Pancreas (tissue), 10 donors: ENCODE results near the gene MED15. TPM values are rescaled to one million over a fixed set of nuclear protein-coding genes. Genes with fewer than 3 reads are reported as not detected.

Source experiments
- ATAC-seq, 4 donors: fragments of 200-7000 bp; cut with Tn5 transposase; one replicate each; pipeline versions ENCODE4 v1.8.0 to v1.9.1; 2020; ENCODE audit warnings: mild to moderate bottlenecking in 4 of 4, moderate library complexity in 4 of 4
- DNase-seq, 6 donors: peaks; one replicate each; pipeline ENCODE4 v3.0.0-alpha.2; 2020
- FAIRE-seq: peaks from 2 replicates; lab custom pipeline; 2012; peaks lifted over from hg19 to GRCh38; lab: Jason Lieb, UNC
- H3K27ac ChIP-seq, 4 donors: fragments of 200-600 bp; sonication (generic); 1 replicate in 3 of 4; 2 replicates in 1 of 4; pipeline versions ENCODE4 v1.5.0 to v1.8.0; 2020
- H3K27me3 ChIP-seq, 4 donors: fragments of 200-600 bp; one replicate each; pipeline ENCODE4 v1.8.0; 2021
- H3K36me3 ChIP-seq, 3 donors: fragments of 200-600 bp; sonication (generic) in 1 of 3; one replicate each; pipeline versions ENCODE4 v1.5.0 to v1.8.0; 2020 to 2021
- H3K4me1 ChIP-seq, 3 donors: fragments of 200-600 bp; one replicate each; pipeline ENCODE4 v1.8.0; 2021
- H3K4me3 ChIP-seq, 4 donors: fragments of 200-600 bp; sonication (generic) in 2 of 4; one replicate each; pipeline versions ENCODE4 v1.5.0 to v1.8.0; 2020 to 2021
- H3K9me3 ChIP-seq, 4 donors: fragments of 200-600 bp; one replicate each; pipeline ENCODE4 v1.8.0; 2021
- WGBS, 2 donors: extraction: QIAGEN DNeasy Blood & Tissue Kit; methylation state at CpG; one replicate each; pipeline ENCODE4 v1.1.7; 2013; 5-methylcytosine and 5-hydroxymethylcytosine counted together
- intact Hi-C, 3 donors: fragments of 100-400 bp; cut with DNase I; formaldehyde crosslinking; loops; one replicate each; pipeline versions ENCODE4 v1.11.1 to v1.14.2; 2022
- polyA plus RNA-seq, 2 donors: library from polyadenylated mRNA; stranded (reverse); fragments of 200-250 nt; gene quantifications; one replicate each; pipeline ENCODE4 v1.2.3, GENCODE V29; 2013
- total RNA-seq, 6 donors: library from RNA; stranded (reverse); fragmentation: NEBNext Ultra II Directional in 4 of 6; extraction: Animal tissue kit (Norgen Biotek cat#: 25700) in 4 of 6; gene quantifications; one replicate each; pipeline versions ENCODE4 v1.2.1 to v1.2.4, GENCODE V29; 2021 to 2023
- TF ChIP-seq, protein P1 (sequence below), 4 donors: fragments of 200-600 bp; sonication (generic) in 3 of 4; IDR thresholded peaks; one replicate each; pipeline versions ENCODE4 v1.5.0 to v1.8.0; 2021; ENCODE audit warnings: antibody characterized with exemption in 4 of 4
- donor health status: healthy with polysubstance abuse.
- donor health status: DM: no; HTN: no; CAD: no; lungs with moderate emphysema.
- donor health status: DM: no; HTN: no; CAD: no.
- donor health status: control.
- donor health status: control.
- donor health status: Bipolar disorder and iron deficiency.
- donor health status: DM: yes; HTN: yes; CAD: no.
- donor health status: DM: no; HTN: no; CAD: no.
- donor health status: DM: no; HTN: no; CAD: no.
- donor health status: DM: yes; HTN: yes; CAD: no.

Gene MED15
- total and polyA plus RNA-seq, 8 donors = 27.1 to 61.7 (median 37.0) TPM

DNA sequence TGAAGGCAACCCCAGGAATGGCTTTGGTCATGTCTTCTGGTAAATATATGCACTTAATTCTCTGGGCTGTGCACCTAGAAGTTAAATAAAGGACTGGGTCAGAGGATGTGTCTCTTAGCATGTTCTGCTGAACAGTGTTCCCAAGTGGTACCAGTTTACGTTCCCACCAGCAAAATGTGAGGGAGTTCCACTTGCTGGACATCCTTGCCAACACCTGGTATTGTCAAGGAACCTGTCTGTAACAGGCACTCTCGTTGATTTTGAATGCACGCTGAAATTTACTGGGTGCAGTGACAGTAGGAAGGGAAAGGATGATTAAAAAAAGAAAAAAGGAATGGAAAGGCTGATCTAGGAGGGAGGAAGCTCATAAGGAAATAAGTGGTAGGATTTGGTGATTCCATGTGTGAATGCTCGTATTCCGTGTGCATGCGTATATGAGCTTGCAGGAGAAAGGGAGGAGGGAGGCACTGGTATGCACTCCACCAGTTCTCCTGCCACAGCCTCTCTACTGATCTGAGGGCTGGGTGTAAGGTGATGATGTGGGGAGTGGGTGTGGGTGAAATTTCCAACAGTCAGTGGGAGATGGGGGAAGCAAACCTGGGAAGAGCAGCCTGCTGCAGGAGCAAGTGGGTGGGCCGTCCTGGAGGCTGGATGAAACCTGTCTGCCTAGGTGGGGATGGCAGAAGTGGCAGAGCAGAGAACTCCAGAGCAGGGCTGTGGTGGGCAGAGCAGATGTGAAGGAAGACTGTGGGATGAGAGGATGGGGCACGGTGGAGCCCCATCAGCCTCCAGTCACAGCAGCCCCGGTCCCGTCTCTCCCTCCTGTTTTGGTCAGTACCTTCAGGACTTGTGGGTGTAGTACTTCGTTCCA is 15.0 kb downstream of the MED15 start:
- 91 to 93% methylated on average over 11 of the region's 11 CpGs for WGBS, 2 donors
- Histone ChIP-seq H3K4me3 (no peak overlapping the region), H3K27me3 (no peaks in the 10 kb centered on the region), H3K4me1 (peaks cover 0 to 10% (median 0%) of the 10 kb centered on the region in 3 donors), H3K9me3 (no peaks in the 10 kb centered on the region), H3K27ac (no peak overlapping the region), H3K36me3 (no peaks in the 10 kb centered on the region)
- TF ChIP-seq, protein P1, sequence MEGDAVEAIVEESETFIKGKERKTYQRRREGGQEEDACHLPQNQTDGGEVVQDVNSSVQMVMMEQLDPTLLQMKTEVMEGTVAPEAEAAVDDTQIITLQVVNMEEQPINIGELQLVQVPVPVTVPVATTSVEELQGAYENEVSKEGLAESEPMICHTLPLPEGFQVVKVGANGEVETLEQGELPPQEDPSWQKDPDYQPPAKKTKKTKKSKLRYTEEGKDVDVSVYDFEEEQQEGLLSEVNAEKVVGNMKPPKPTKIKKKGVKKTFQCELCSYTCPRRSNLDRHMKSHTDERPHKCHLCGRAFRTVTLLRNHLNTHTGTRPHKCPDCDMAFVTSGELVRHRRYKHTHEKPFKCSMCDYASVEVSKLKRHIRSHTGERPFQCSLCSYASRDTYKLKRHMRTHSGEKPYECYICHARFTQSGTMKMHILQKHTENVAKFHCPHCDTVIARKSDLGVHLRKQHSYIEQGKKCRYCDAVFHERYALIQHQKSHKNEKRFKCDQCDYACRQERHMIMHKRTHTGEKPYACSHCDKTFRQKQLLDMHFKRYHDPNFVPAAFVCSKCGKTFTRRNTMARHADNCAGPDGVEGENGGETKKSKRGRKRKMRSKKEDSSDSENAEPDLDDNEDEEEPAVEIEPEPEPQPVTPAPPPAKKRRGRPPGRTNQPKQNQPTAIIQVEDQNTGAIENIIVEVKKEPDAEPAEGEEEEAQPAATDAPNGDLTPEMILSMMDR (IDR thresholded peaks at IDR 0.05) = no peak
- intact Hi-C loops = no loop called here
- no peak for ATAC-seq
- DNase-seq = no peak
- FAIRE-seq = no peak

DNA sequence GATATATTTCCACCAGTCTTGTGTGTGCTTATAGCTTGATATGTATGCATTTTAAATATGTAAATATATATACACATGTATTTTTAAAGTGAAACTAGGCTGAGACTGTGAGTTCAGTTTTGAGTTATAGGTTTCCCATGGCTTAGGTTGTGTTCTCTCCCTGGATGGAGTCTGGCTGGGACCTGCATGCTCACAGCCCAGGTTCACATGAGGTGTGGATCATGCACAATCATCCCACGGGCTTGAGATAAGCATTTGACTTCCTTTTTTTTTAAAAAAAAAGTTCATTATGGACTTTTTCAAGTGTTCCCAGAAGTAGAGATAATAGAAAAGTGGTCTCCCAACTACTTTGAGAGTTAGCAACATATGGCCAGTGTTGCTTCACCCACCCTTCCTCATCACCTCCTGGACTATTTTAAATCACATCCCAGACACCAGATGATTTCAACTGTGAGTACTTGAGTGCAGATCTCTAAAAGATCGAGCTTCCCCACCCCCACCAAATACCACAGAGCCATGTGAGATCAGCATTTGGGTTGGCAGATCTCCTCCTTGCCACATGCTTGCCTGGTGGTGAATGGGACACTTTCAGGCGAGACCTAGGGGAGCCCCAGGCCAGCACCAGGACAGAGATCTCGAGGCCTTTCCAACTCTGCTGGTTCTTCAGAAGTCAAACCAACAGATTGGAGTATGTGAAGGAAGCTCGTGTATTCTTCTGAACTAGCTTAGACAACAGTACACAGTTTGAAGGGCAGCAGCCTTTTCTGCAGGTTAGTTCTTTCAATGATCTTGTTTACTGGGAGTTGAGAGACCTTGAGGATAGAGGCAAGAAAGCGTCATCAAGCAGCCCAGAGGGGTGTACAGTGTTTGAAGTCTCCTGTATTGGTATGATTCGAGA is 15.9 kb downstream of the MED15 start:
- WGBS, 2 donors = 56 to 60% methylated on average over 7 of the region's 7 CpGs

DNA sequence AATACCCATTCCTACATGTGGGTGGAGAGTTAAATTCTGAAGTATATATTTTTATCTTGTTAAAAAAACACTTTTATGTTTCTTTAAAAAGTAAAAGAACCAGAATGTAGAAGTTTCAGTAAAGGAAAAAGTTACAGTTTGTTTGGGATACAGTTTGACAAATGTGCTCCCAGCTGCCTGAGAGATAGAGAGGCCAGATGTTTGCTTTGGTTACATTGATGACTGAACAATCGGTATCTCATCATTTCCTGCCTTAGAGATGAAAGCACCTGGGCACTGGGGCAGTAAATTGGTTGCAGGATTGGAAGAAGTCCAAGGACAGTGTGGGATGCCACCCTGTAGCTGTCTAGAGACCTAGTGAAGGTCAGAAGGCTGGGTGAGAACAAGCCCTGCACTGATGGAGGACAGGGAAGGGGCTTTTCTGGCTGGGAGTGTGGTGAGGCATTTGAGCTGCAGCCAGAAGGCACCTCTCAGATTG is 16.6 kb downstream of the MED15 start:
- Histone ChIP-seq H3K36me3 (no peaks in the 10 kb centered on the region), H3K27ac (no peak overlapping the region), H3K27me3 (no peaks in the 10 kb centered on the region), H3K4me1 (peaks cover 0 to 10% (median 0%) of the 10 kb centered on the region in 3 donors), H3K9me3 (no peaks in the 10 kb centered on the region), H3K4me3 (no peak overlapping the region)
- intact Hi-C loops = no loop called here
- TF ChIP-seq, protein P1 (IDR thresholded peaks at IDR 0.05) = no peak
- 0 to 1% methylated on average over 1 of the region's 1 CpG for WGBS, 2 donors
- DNase-seq (no peak), ATAC-seq (peak in 3 of 4 donors; percentile 13 to 79 (median 69)), FAIRE-seq (no peak)

More for the DNA sequence above, 15.9 kb downstream of the MED15 start:
- FAIRE-seq (no peak), ATAC-seq (peak in 3 of 4 donors; percentile 7 to 35 (median 29)), DNase-seq (no peak)
- no peak overlapping the region for H3K27ac ChIP-seq
- H3K9me3 ChIP-seq = no peaks in the 10 kb centered on the region
- no peaks in the 10 kb centered on the region for H3K36me3 ChIP-seq
- peaks cover 0 to 10% (median 0%) of the 10 kb centered on the region in 3 donors for H3K4me1 ChIP-seq
- no peak overlapping the region for H3K4me3 ChIP-seq
- H3K27me3 ChIP-seq = no peaks in the 10 kb centered on the region
- intact Hi-C loops = no loop called here
- TF ChIP-seq, protein P1 (IDR thresholded peaks at IDR 0.05) = no peak

DNA sequence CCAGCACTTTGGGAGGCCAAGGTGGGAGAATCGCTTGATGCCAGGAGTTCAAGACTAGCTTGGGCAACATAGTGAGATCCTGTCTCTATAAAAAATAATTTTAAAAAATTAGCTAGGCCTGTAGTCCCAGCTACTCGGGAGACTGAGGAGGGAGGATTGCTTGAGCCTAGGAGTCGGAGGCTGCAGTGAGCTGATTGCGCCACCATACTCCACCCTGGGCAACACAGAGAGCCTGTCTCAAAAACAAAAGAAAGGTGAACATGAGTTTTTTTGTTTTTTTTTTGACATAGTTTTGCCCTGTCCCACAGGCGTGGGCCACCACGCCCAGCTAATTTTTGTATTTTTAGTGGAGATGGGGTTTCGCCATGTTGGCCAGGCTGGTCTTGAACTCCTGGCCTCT is 17.6 kb downstream of the MED15 start:
- TF ChIP-seq, protein P1 (IDR thresholded peaks at IDR 0.05) = no peak
- Histone ChIP-seq H3K27me3 (no peaks in the 10 kb centered on the region), H3K9me3 (no peaks in the 10 kb centered on the region), H3K36me3 (no peaks in the 10 kb centered on the region), H3K4me1 (peaks cover 0 to 10% (median 0%) of the 10 kb centered on the region in 3 donors), H3K4me3 (no peak overlapping the region), H3K27ac (no peak overlapping the region)
- no peak for ATAC-seq
- 97 to 98% methylated on average over 7 of the region's 7 CpGs for WGBS, 2 donors
- intact Hi-C loops = no loop called here
- no peak for FAIRE-seq
- DNase-seq = no peak
